Nephron (organoid): ENCODE results near the gene ZNF138.
"Not testable (repeated sequence)": the region's sequence is repeated elsewhere in the genome, so short reads cannot be mapped to it uniquely, and the experiment has no call there.

Experiments
- H3K27ac Mint-ChIP-seq, 3 experiments: 2 replicates each; pipeline ENCODE4 v1.8.0; 2020; ENCODE audit warnings: mixed read lengths in 3 of 3, mild to moderate bottlenecking in 2 of 3, moderate library complexity in 1 of 3
- H3K27me3 Mint-ChIP-seq: 2 replicates; pipeline ENCODE4 v1.8.0; 2021; ENCODE audit warnings: low read depth, mild to moderate bottlenecking, moderate library complexity, mixed read lengths
- H3K36me3 Mint-ChIP-seq: 2 replicates; pipeline ENCODE4 v1.8.0; 2020; ENCODE audit warnings: low read depth, mixed read lengths
- H3K4me1 Mint-ChIP-seq: 2 replicates; pipeline ENCODE4 v1.8.0; 2020; ENCODE audit warnings: mixed read lengths
- H3K4me3 Mint-ChIP-seq, 3 experiments: 2 replicates each; pipeline ENCODE4 v1.8.0; 2020; ENCODE audit warnings: mild to moderate bottlenecking in 3 of 3, mixed read lengths in 3 of 3, moderate library complexity in 2 of 3
- H3K9me3 Mint-ChIP-seq: 2 replicates; pipeline ENCODE4 v1.8.0; 2020; ENCODE audit warnings: mixed read lengths
- CTCF ChIP-seq, 3 experiments: fragments of 200-600 bp; sonication (generic); IDR thresholded peaks; one replicate each; pipeline ENCODE4 v1.5.0; 2021; ENCODE audit warnings: antibody characterized with exemption in 3 of 3; ENCODE audit not compliant: unreplicated experiment in 3 of 3

The ZNF138 gene

GRCh38 chr7:64832136-64832535 lies 37.9 kb downstream of the ZNF138 start:
- no peak for TF ChIP-seq CTCF (IDR thresholded peaks at IDR 0.05; ENCODE audit: unreplicated experiment in 3 of 3)
- H3K27ac Mint-ChIP-seq: no peak overlapping the region
- H3K4me3 Mint-ChIP-seq: no peak overlapping the region
- H3K9me3 Mint-ChIP-seq: peaks cover 58% of the 10 kb centered on the region
- H3K36me3 Mint-ChIP-seq: peaks cover 88% of the 10 kb centered on the region
- no peaks in the 10 kb centered on the region for H3K27me3 Mint-ChIP-seq
- H3K4me1 Mint-ChIP-seq: no peaks in the 10 kb centered on the region

GRCh38 chr7:64834989-64835388 lies 40.8 kb downstream of the ZNF138 start:
- Mint-ChIP-seq H3K27me3 (no peaks in the 10 kb centered on the region), H3K36me3 (peaks cover 82% of the 10 kb centered on the region), H3K27ac (no peak overlapping the region), H3K9me3 (peaks cover 70% of the 10 kb centered on the region), H3K4me3 (no peak overlapping the region), H3K4me1 (no peaks in the 10 kb centered on the region)
- no peak for TF ChIP-seq CTCF (IDR thresholded peaks at IDR 0.05; ENCODE audit: unreplicated experiment in 3 of 3)

GRCh38 chr7:64835856-64836255 lies 41.6 kb downstream of the ZNF138 start:
- Mint-ChIP-seq H3K36me3 (peaks cover 73% of the 10 kb centered on the region), H3K9me3 (peaks cover 69% of the 10 kb centered on the region)
- H3K27ac Mint-ChIP-seq, H3K27me3 Mint-ChIP-seq, H3K4me3 Mint-ChIP-seq, H3K4me1 Mint-ChIP-seq: not testable (repeated sequence)

- H3K4me1 Mint-ChIP-seq, H3K4me3 Mint-ChIP-seq, H3K27me3 Mint-ChIP-seq, H3K27ac Mint-ChIP-seq: not testable (repeated sequence)
- Mint-ChIP-seq H3K9me3 (peaks cover 51% of the 10 kb centered on the region), H3K36me3 (peaks cover 51% of the 10 kb centered on the region)
Observed at GRCh38 chr7:64838051-64838450, 43.8 kb downstream of the ZNF138 start.

DNA sequence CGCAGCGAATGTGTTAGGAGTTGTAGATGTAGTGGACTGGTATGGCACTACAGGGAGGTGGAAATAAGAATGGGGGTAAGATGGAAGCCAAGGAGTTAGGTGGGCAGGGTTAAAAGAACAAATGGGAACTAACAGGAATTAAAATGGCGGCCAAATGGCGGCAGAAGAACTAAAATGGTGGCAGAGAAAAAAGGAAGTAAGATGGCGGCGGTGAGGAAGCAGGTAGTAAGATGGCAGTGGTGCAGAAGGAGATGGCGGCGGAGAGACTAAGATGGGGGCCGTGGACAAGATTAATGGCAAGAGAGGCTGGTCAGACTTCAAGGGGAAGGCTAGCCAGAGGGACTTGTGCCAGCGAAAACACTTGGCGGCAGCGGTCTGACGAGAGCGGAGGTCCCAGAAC lies 44.5 kb downstream of the ZNF138 start:
- TF ChIP-seq CTCF (IDR thresholded peaks at IDR 0.05; ENCODE audit: unreplicated experiment in 3 of 3): no peak
- H3K4me1 Mint-ChIP-seq: no peaks in the 10 kb centered on the region
- H3K4me3 Mint-ChIP-seq: no peak overlapping the region
- H3K36me3 Mint-ChIP-seq: peaks cover 49% of the 10 kb centered on the region
- H3K27ac Mint-ChIP-seq: no peak overlapping the region
- H3K27me3 Mint-ChIP-seq: no peaks in the 10 kb centered on the region
- H3K9me3 Mint-ChIP-seq: peaks cover 49% of the 10 kb centered on the region

GRCh38 chr7:64839910-64840309 lies 45.7 kb downstream of the ZNF138 start:
- H3K9me3 Mint-ChIP-seq: peaks cover 40% of the 10 kb centered on the region
- H3K27ac Mint-ChIP-seq: no peak overlapping the region
- peaks cover 38% of the 10 kb centered on the region for H3K36me3 Mint-ChIP-seq
- no peaks in the 10 kb centered on the region for H3K27me3 Mint-ChIP-seq
- no peak for TF ChIP-seq CTCF (IDR thresholded peaks at IDR 0.05; ENCODE audit: unreplicated experiment in 3 of 3)
- H3K4me1 Mint-ChIP-seq: no peaks in the 10 kb centered on the region
- H3K4me3 Mint-ChIP-seq: no peak overlapping the region

- no peak overlapping the region for H3K27ac Mint-ChIP-seq
- no peak overlapping the region for H3K4me3 Mint-ChIP-seq
- H3K9me3 Mint-ChIP-seq: peaks cover 15% of the 10 kb centered on the region
- H3K27me3 Mint-ChIP-seq: no peaks in the 10 kb centered on the region
- H3K4me1 Mint-ChIP-seq: no peaks in the 10 kb centered on the region
- no peak for TF ChIP-seq CTCF (IDR thresholded peaks at IDR 0.05; ENCODE audit: unreplicated experiment in 3 of 3)
- no peaks in the 10 kb centered on the region for H3K36me3 Mint-ChIP-seq
Observed at GRCh38 chr7:64849250-64849923, 55.2 kb downstream of the ZNF138 start.
